Esophagus squamous epithelium (tissue), 5 donors: ENCODE measurements around the gene FOXO6. TPM values are rescaled to one million over a fixed set of nuclear protein-coding genes. Genes with fewer than 3 reads are reported as not detected.

ENCODE experiments used
- DNase-seq: peaks from one replicate; lab custom pipeline; 2025; lab: John Stamatoyannopoulos, UW
- H3K27ac ChIP-seq, 4 donors: fragments of 200-600 bp; sonication (generic); one replicate each; pipeline ENCODE4 v1.5.1; 2016 to 2019; ENCODE audit warnings: mild to moderate bottlenecking in 1 of 4
- H3K27me3 ChIP-seq, 4 donors: fragments of 200-600 bp; sonication (generic); 1 replicate in 3 of 4; 2 replicates in 1 of 4; pipeline versions ENCODE4 v1.5.1 to v1.6.0; 2017 to 2021; ENCODE audit warnings: antibody characterized with exemption in 1 of 4
- H3K36me3 ChIP-seq, 3 donors: fragments of 200-600 bp; sonication (generic); one replicate each; pipeline ENCODE4 v1.5.1; 2016 to 2019
- H3K4me1 ChIP-seq, 3 donors: fragments of 200-600 bp; sonication (generic); one replicate each; pipeline ENCODE4 v1.5.1; 2017 to 2019
- H3K4me3 ChIP-seq, 4 donors: fragments of 200-600 bp; sonication (generic); 1 replicate in 3 of 4; 2 replicates in 1 of 4; pipeline ENCODE4 v1.5.1; 2016 to 2019; ENCODE audit warnings: mild to moderate bottlenecking in 2 of 4, moderate library complexity in 1 of 4
- H3K9me3 ChIP-seq, 3 donors: fragments of 200-600 bp; sonication (generic); one replicate each; pipeline ENCODE4 v1.5.1; 2016 to 2019
- CTCF ChIP-seq, 6 experiments: fragments of 450-650 bp in 4 of 6; fragments of 200-600 bp in 2 of 6; sonication (generic) in 2 of 6; IDR thresholded peaks; one replicate each; pipeline ENCODE4 v1.5.1; 2016 to 2019; ENCODE audit warnings: antibody characterized with exemption in 6 of 6, mild to moderate bottlenecking in 4 of 6, moderate library complexity in 4 of 6
- POLR2A ChIP-seq, 4 donors: fragments of 450-650 bp; IDR thresholded peaks; one replicate each; pipeline ENCODE4 v1.6.1; 2017; ENCODE audit warnings: antibody characterized with exemption in 4 of 4, mild to moderate bottlenecking in 4 of 4, moderate library complexity in 3 of 4
- WGBS, 2 donors: methylation state at CpG; one replicate each; pipeline ENCODE4 v1.1.5; 2018; 5-methylcytosine and 5-hydroxymethylcytosine counted together
- intact Hi-C: fragments of 100-400 bp; cut with DNase I; formaldehyde crosslinking; loops from one replicate; pipeline ENCODE4 v1.15.0; 2022
- total RNA-seq, 4 donors: library from RNA; depleted of rRNA; stranded (reverse); fragments of >200 nt; gene quantifications; one replicate each; pipeline ENCODE4 v1.1.0, GENCODE V29; 2016
- donor health status: DM: yes; HTN: yes; CAD: no.

Gene FOXO6
- total RNA-seq, 4 donors from 2014 or later = 0.18 to 0.53 (median 0.38) TPM; not detected in 1

- Histone ChIP-seq H3K27me3 (peaks cover 0 to 64% (median 0%) of the 10 kb centered on the region in 4 donors), H3K4me3 (no peak overlapping the region), H3K27ac (no peak overlapping the region), H3K9me3 (peaks cover 0 to 10% (median 0%) of the 10 kb centered on the region in 3 donors), H3K4me1 (peaks cover 3 to 14% (median 5%) of the 10 kb centered on the region in 3 donors), H3K36me3 (no peaks in the 10 kb centered on the region)
- intact Hi-C loops = no loop called here
- no peak for DNase-seq
- no peak for TF ChIP-seq CTCF (IDR thresholded peaks at IDR 0.05)
- TF ChIP-seq POLR2A (IDR thresholded peaks at IDR 0.05) = no peak
- 68 to 74% methylated on average over 5 to 6 of the region's 6 CpGs for WGBS, 2 donors
Measured at GRCh38 chr1:41408691-41409090, 47.5 kb downstream of the FOXO6 start.

GRCh38 chr1:41409825-41410224, 48.6 kb downstream of the FOXO6 start:
- no peak for DNase-seq
- Histone ChIP-seq H3K36me3 (no peaks in the 10 kb centered on the region), H3K9me3 (peaks cover 0 to 10% (median 0%) of the 10 kb centered on the region in 3 donors), H3K27me3 (peaks cover 0 to 55% (median 0%) of the 10 kb centered on the region in 4 donors), H3K4me3 (no peak overlapping the region), H3K27ac (no peak overlapping the region), H3K4me1 (peaks cover 0 to 7% (median 0%) of the 10 kb centered on the region in 3 donors)
- TF ChIP-seq CTCF (IDR thresholded peaks at IDR 0.05) (no peak), POLR2A (IDR thresholded peaks at IDR 0.05) (no peak)
- WGBS, 2 donors = 55 to 70% methylated on average over 3 to 7 of the region's 7 CpGs
- intact Hi-C loops = no loop called here

GRCh38 chr1:41410462-41410861, 49.2 kb downstream of the FOXO6 start:
- no peak overlapping the region for H3K4me3 ChIP-seq
- intact Hi-C loops = no loop called here
- no peaks in the 10 kb centered on the region for H3K36me3 ChIP-seq
- WGBS, 2 donors = 93 to 97% methylated on average over 3 of the region's 3 CpGs
- no peak overlapping the region for H3K27ac ChIP-seq
- DNase-seq = no peak
- peaks cover 0 to 51% (median 0%) of the 10 kb centered on the region in 4 donors for H3K27me3 ChIP-seq
- peaks cover 0 to 9% (median 0%) of the 10 kb centered on the region in 3 donors for H3K4me1 ChIP-seq
- peaks cover 0 to 10% (median 0%) of the 10 kb centered on the region in 3 donors for H3K9me3 ChIP-seq
- no peak for TF ChIP-seq CTCF (IDR thresholded peaks at IDR 0.05)
- no peak for TF ChIP-seq POLR2A (IDR thresholded peaks at IDR 0.05)

GRCh38 chr1:41411229-41411628, 50.0 kb downstream of the FOXO6 start:
- Histone ChIP-seq H3K27me3 (peaks cover 0 to 48% (median 0%) of the 10 kb centered on the region in 4 donors), H3K4me3 (no peak overlapping the region), H3K9me3 (peaks cover 0 to 10% (median 0%) of the 10 kb centered on the region in 3 donors), H3K36me3 (no peaks in the 10 kb centered on the region), H3K4me1 (peaks cover 0 to 17% (median 0%) of the 10 kb centered on the region in 3 donors), H3K27ac (no peak overlapping the region)
- TF ChIP-seq CTCF (IDR thresholded peaks at IDR 0.05) (no peak), POLR2A (IDR thresholded peaks at IDR 0.05) (no peak)
- intact Hi-C loops = no loop called here
- no peak for DNase-seq
- WGBS, 2 donors = 67 to 70% methylated on average over 1 to 3 of the region's 3 CpGs

- Histone ChIP-seq H3K36me3 (no peaks in the 10 kb centered on the region), H3K4me1 (peaks cover 0 to 30% (median under 1%) of the 10 kb centered on the region in 3 donors), H3K4me3 (no peak overlapping the region), H3K27ac (no peak overlapping the region), H3K9me3 (peaks cover 0 to 10% (median 0%) of the 10 kb centered on the region in 3 donors), H3K27me3 (peaks cover 0 to 34% (median 0%) of the 10 kb centered on the region in 4 donors)
- intact Hi-C loops = no loop called here
- no peak for DNase-seq
- TF ChIP-seq POLR2A (IDR thresholded peaks at IDR 0.05) (no peak), CTCF (IDR thresholded peaks at IDR 0.05) (no peak)
- 44 to 53% methylated on average over 4 to 5 of the region's 8 CpGs for WGBS, 2 donors
Measured at GRCh38 chr1:41412748-41413147, 51.5 kb downstream of the FOXO6 start.
